Peyer's patch (tissue), 4 donors: ENCODE results near the gene CRTAP.

Experiments
- CTCF ChIP-seq, 6 experiments: fragments of 450-650 bp in 4 of 6; fragments of 200-600 bp in 2 of 6; sonication (generic) in 1 of 6; IDR thresholded peaks; one replicate each; pipeline ENCODE4 v1.5.1; 2017 to 2019; ENCODE audit warnings: antibody characterized with exemption in 6 of 6, mild to moderate bottlenecking in 3 of 6, moderate library complexity in 1 of 6
- POLR2A ChIP-seq, 2 donors: fragments of 450-650 bp; IDR thresholded peaks; one replicate each; pipeline ENCODE4 v1.5.1; 2017; ENCODE audit warnings: antibody characterized with exemption in 2 of 2, mild to moderate bottlenecking in 2 of 2, moderate library complexity in 2 of 2

- TF ChIP-seq CTCF (IDR thresholded peaks at IDR 0.05) = no peak
- no peak for TF ChIP-seq POLR2A (IDR thresholded peaks at IDR 0.05)
Observed at GRCh38 chr3:33167284-33167683, 53.5 kb downstream of the CRTAP start.
